ENCODE results near the gene TPCN1. TPM values are rescaled to one million over a fixed set of nuclear protein-coding genes. Genes with fewer than 3 reads are reported as not detected.

Gene TPCN1
- total RNA-seq, 1 donor from 2014 or later = 55.6 TPM

GRCh38 chr12:113251404-113252070 is 30.3 kb downstream of the TPCN1 start:
- Mint-ChIP-seq H3K4me3 (no peak overlapping the region), H3K27ac (no peak overlapping the region)

GRCh38 chr12:113252494-113252893 is 31.2 kb downstream of the TPCN1 start:
- no peak for DNase-seq (ENCODE audit: extremely low spot score, unreplicated experiment)
- Mint-ChIP-seq H3K4me1 (ENCODE audit: unreplicated experiment) (peaks cover 7% of the 10 kb centered on the region), H3K27me3 (no peaks in the 10 kb centered on the region), H3K27ac (peak overlapping the region; percentile 66), H3K9me3 (no peaks in the 10 kb centered on the region), H3K4me3 (no peak overlapping the region), H3K36me3 (peaks cover 8% of the 10 kb centered on the region)
- TF ChIP-seq CTCF (conservative IDR thresholded peaks at IDR 0.05) = no peak

More at GRCh38 chr12:113251404-113252070, 30.3 kb downstream of the TPCN1 start:
- TF ChIP-seq CTCF (conservative IDR thresholded peaks at IDR 0.05) = no peak
- DNase-seq (ENCODE audit: extremely low spot score, unreplicated experiment) = no peak
- Mint-ChIP-seq H3K36me3 (peaks cover 8% of the 10 kb centered on the region), H3K4me1 (ENCODE audit: unreplicated experiment) (peaks cover 11% of the 10 kb centered on the region), H3K27me3 (no peaks in the 10 kb centered on the region), H3K9me3 (no peaks in the 10 kb centered on the region)

- DNase-seq (ENCODE audit: extremely low spot score, unreplicated experiment) = no peak
- Mint-ChIP-seq H3K4me1 (ENCODE audit: unreplicated experiment) (peaks cover under 1% of the 10 kb centered on the region), H3K27me3 (no peaks in the 10 kb centered on the region), H3K4me3 (no peak overlapping the region), H3K36me3 (peaks cover 5% of the 10 kb centered on the region), H3K27ac (peak overlapping the region; percentile 50), H3K9me3 (no peaks in the 10 kb centered on the region)
- TF ChIP-seq CTCF (conservative IDR thresholded peaks at IDR 0.05) = no peak
Observed at GRCh38 chr12:113253532-113254285, 32.4 kb downstream of the TPCN1 start.

- peaks cover 3% of the 10 kb centered on the region for H3K4me1 Mint-ChIP-seq (ENCODE audit: unreplicated experiment)
- no peak for TF ChIP-seq CTCF (conservative IDR thresholded peaks at IDR 0.05)
- H3K36me3 Mint-ChIP-seq = peaks cover 6% of the 10 kb centered on the region
- no peaks in the 10 kb centered on the region for H3K27me3 Mint-ChIP-seq
- H3K9me3 Mint-ChIP-seq = no peaks in the 10 kb centered on the region
- no peak overlapping the region for H3K4me3 Mint-ChIP-seq
- H3K27ac Mint-ChIP-seq = no peak overlapping the region
- no peak for DNase-seq (ENCODE audit: extremely low spot score, unreplicated experiment)
Observed at GRCh38 chr12:113254298-113254697, 33.0 kb downstream of the TPCN1 start.

GRCh38 chr12:113257564-113257963 is 36.3 kb downstream of the TPCN1 start:
- H3K36me3 Mint-ChIP-seq = peaks cover 7% of the 10 kb centered on the region

More at GRCh38 chr12:113257564-113257963, 36.3 kb downstream of the TPCN1 start:
- no peaks in the 10 kb centered on the region for H3K27me3 Mint-ChIP-seq
- no peak for TF ChIP-seq CTCF (conservative IDR thresholded peaks at IDR 0.05)
- H3K4me3 Mint-ChIP-seq = no peak overlapping the region
- no peaks in the 10 kb centered on the region for H3K9me3 Mint-ChIP-seq
- no peak overlapping the region for H3K27ac Mint-ChIP-seq
- H3K4me1 Mint-ChIP-seq (ENCODE audit: unreplicated experiment) = peaks cover 19% of the 10 kb centered on the region
- DNase-seq (ENCODE audit: extremely low spot score, unreplicated experiment) = no peak

All from type B pancreatic cell (in vitro differentiated cells).